H1 (cell line): Measurements from ENCODE around the gene CCT5. TPM values are rescaled to one million over a fixed set of nuclear protein-coding genes. Genes with fewer than 3 reads are reported as not detected.

Experiments used
- BACH1 ChIP-seq: IDR thresholded peaks from 2 replicates; pipeline ENCODE4 v1.6.1; 2012; ENCODE audit warnings: low read length, improper control_type of control experiment
- GTF2F1 ChIP-seq: IDR thresholded peaks from 2 replicates; pipeline ENCODE4 v1.6.1; 2012; ENCODE audit warnings: low read depth, low read length, improper control_type of control experiment, borderline replicate concordance
- JUN ChIP-seq: IDR thresholded peaks from 2 replicates; pipeline ENCODE4 v1.6.1; 2011; ENCODE audit warnings: low read depth, mild to moderate bottlenecking, improper control_type of control experiment, low read length
- KDM1A ChIP-seq: fragments of 200-600, 300-600 bp; sonication (generic); IDR thresholded peaks from 2 replicates; pipeline ENCODE4 v1.7.1; 2016; ENCODE audit warnings: mild to moderate bottlenecking, low read length, borderline replicate concordance
- MAFK ChIP-seq: IDR thresholded peaks from 2 replicates; pipeline ENCODE4 v1.6.1; 2012; ENCODE audit warnings: low read depth, mild to moderate bottlenecking, improper control_type of control experiment, low read length
- POLR2A ChIP-seq, 2 experiments: IDR thresholded peaks; 1 replicate in 1 of 2; 2 replicates in 1 of 2; pipeline ENCODE4 v1.6.1; 2011; ENCODE audit warnings: low read depth in 2 of 2, low read length in 2 of 2, mild to moderate bottlenecking in 2 of 2; ENCODE audit errors: control extremely low read depth in 1 of 2
- polyA plus RNA-seq, 7 experiments: library from polyadenylated mRNA; depleted of rRNA in 3 of 7; stranded (reverse) in 5 of 7; unstranded in 2 of 7; fragments of >200 nt in 5 of 7; fragments of 200-250 nt in 2 of 7; gene quantifications; 1 replicate in 5 of 7; 2 replicates in 1 of 7; 4 replicates in 1 of 7; pipeline versions ENCODE4 v1.2.1 to v1.2.3, GENCODE V29; 2011 to 2013; ENCODE audit warnings: missing spikeins in 2 of 7, mixed read lengths in 2 of 7
- total RNA-seq: library from RNA; stranded (reverse); fragmentation: NEBNext Ultra II Directional; extraction: Animal tissue kit (Norgen Biotek cat#: 25700); gene quantifications from 2 replicates; pipeline ENCODE4 v1.2.1, GENCODE V29; 2021
- TF ChIP-seq, protein P1 (sequence below): fragments of 300-600 bp; sonication (generic); IDR thresholded peaks from 2 replicates; pipeline ENCODE4 v1.7.1; 2012; ENCODE audit warnings: low read length, moderate library complexity, mild to moderate bottlenecking, inconsistent platforms; ENCODE audit not compliant: insufficient replicate concordance

Gene CCT5
- total and polyA plus RNA-seq, 2 of the 8 experiments (the other 6 are each of a cell fraction or from before 2014, with no cell fraction given), result 425 to 549 TPM

DNA sequence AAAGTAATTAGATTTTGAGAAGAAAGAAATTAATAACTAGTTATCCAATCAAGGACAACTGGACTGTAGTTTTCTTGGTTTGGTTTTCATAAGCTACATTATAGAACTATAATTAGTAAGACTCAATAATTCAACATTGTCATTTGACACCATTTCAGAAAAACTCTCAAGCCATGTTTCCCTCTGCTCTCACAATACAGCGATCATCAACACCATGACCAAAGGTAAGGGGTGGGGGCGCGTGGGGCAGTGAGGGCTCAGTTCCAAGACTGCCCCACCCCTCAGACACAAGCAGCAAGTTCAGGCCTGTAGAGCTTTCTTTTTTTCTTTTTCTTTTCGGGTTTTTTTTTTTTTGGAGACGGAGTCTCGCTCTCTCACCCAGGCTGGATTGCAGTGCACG, 51.2 kb downstream of the CCT5 start (continued):
- TF ChIP-seq, protein P1, sequence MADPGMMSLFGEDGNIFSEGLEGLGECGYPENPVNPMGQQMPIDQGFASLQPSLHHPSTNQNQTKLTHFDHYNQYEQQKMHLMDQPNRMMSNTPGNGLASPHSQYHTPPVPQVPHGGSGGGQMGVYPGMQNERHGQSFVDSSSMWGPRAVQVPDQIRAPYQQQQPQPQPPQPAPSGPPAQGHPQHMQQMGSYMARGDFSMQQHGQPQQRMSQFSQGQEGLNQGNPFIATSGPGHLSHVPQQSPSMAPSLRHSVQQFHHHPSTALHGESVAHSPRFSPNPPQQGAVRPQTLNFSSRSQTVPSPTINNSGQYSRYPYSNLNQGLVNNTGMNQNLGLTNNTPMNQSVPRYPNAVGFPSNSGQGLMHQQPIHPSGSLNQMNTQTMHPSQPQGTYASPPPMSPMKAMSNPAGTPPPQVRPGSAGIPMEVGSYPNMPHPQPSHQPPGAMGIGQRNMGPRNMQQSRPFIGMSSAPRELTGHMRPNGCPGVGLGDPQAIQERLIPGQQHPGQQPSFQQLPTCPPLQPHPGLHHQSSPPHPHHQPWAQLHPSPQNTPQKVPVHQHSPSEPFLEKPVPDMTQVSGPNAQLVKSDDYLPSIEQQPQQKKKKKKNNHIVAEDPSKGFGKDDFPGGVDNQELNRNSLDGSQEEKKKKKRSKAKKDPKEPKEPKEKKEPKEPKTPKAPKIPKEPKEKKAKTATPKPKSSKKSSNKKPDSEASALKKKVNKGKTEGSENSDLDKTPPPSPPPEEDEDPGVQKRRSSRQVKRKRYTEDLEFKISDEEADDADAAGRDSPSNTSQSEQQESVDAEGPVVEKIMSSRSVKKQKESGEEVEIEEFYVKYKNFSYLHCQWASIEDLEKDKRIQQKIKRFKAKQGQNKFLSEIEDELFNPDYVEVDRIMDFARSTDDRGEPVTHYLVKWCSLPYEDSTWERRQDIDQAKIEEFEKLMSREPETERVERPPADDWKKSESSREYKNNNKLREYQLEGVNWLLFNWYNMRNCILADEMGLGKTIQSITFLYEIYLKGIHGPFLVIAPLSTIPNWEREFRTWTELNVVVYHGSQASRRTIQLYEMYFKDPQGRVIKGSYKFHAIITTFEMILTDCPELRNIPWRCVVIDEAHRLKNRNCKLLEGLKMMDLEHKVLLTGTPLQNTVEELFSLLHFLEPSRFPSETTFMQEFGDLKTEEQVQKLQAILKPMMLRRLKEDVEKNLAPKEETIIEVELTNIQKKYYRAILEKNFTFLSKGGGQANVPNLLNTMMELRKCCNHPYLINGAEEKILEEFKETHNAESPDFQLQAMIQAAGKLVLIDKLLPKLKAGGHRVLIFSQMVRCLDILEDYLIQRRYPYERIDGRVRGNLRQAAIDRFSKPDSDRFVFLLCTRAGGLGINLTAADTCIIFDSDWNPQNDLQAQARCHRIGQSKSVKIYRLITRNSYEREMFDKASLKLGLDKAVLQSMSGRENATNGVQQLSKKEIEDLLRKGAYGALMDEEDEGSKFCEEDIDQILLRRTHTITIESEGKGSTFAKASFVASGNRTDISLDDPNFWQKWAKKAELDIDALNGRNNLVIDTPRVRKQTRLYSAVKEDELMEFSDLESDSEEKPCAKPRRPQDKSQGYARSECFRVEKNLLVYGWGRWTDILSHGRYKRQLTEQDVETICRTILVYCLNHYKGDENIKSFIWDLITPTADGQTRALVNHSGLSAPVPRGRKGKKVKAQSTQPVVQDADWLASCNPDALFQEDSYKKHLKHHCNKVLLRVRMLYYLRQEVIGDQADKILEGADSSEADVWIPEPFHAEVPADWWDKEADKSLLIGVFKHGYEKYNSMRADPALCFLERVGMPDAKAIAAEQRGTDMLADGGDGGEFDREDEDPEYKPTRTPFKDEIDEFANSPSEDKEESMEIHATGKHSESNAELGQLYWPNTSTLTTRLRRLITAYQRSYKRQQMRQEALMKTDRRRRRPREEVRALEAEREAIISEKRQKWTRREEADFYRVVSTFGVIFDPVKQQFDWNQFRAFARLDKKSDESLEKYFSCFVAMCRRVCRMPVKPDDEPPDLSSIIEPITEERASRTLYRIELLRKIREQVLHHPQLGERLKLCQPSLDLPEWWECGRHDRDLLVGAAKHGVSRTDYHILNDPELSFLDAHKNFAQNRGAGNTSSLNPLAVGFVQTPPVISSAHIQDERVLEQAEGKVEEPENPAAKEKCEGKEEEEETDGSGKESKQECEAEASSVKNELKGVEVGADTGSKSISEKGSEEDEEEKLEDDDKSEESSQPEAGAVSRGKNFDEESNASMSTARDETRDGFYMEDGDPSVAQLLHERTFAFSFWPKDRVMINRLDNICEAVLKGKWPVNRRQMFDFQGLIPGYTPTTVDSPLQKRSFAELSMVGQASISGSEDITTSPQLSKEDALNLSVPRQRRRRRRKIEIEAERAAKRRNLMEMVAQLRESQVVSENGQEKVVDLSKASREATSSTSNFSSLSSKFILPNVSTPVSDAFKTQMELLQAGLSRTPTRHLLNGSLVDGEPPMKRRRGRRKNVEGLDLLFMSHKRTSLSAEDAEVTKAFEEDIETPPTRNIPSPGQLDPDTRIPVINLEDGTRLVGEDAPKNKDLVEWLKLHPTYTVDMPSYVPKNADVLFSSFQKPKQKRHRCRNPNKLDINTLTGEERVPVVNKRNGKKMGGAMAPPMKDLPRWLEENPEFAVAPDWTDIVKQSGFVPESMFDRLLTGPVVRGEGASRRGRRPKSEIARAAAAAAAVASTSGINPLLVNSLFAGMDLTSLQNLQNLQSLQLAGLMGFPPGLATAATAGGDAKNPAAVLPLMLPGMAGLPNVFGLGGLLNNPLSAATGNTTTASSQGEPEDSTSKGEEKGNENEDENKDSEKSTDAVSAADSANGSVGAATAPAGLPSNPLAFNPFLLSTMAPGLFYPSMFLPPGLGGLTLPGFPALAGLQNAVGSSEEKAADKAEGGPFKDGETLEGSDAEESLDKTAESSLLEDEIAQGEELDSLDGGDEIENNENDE, result no peak
- no peak for TF ChIP-seq MAFK
- TF ChIP-seq GTF2F1, result no peak
- TF ChIP-seq BACH1, result no peak
- TF ChIP-seq POLR2A (IDR thresholded peaks at IDR 0.05; ENCODE audit: control extremely low read depth in 1 of 2, low read depth in 2 of 2, low read length in 2 of 2), result no peak
- no peak for TF ChIP-seq KDM1A
- no peak for TF ChIP-seq JUN
